K562 (cell line): ENCODE results near the gene AKNA. TPM values are rescaled to one million over a fixed set of nuclear protein-coding genes. Genes with fewer than 3 reads are reported as not detected.
A peak's percentile ranks its signal among the peaks of the same experiment; 100 is the strongest.

ENCODE experiments used
- ATAC-seq: fragments of 200-7000 bp; cut with Tn5 transposase; 3 replicates; pipeline ENCODE4 v1.9.1; 2020; ENCODE audit warnings: moderate library complexity
- BruUV-seq: library from RNA; stranded (reverse); fragments of 400-500 nt; replicated peaks from 2 replicates; lab custom pipeline; 2021; lab: Mats Ljungman, UMichigan
- CTCF ChIA-PET: fragments of 300-600 bp; formaldehyde crosslinking; extraction: SDS; loops from one replicate; lab custom pipeline; 2021; ENCODE audit warnings: low intra/inter-chr PET ratio; lab: Yijun Ruan, JAX
- POLR2A ChIA-PET: fragments of 300-600, 350-650 bp; sonication (Branson Sonifier 250); formaldehyde crosslinking; extraction: SDS; loops from one replicate; lab custom pipeline; 2021; ENCODE audit warnings: antibody characterized with exemption, inconsistent platforms; lab: Yijun Ruan, JAX
- DNase-seq, 4 experiments: peaks; one replicate each; pipeline versions ENCODE4 v3.0.0 to v3.0.0-alpha.2; 2011 to 2018; ENCODE audit warnings: low spot score in 3 of 4, mixed read lengths in 3 of 4; ENCODE audit errors: extremely low read depth in 1 of 4
- FAIRE-seq: peaks from 2 replicates; lab custom pipeline; 2011; peaks lifted over from hg19 to GRCh38; lab: Jason Lieb, UNC
- H2AFZ ChIP-seq: 2 replicates; pipeline ENCODE4 v1.6.0; 2011; ENCODE audit warnings: low read depth, low read length, control low read depth, inconsistent platforms
- H3K27ac ChIP-seq: fragments of 200-600 bp; 3 replicates; pipeline ENCODE4 v1.8.0; 2011; ENCODE audit warnings: low read depth, mild to moderate bottlenecking, control low read depth, inconsistent platforms, low read length, moderate library complexity, mixed read lengths; ENCODE audit errors: extremely low read depth
- H3K27me3 ChIP-seq, 2 experiments: fragments of 300-600 bp in 1 of 2; 2 replicates in 1 of 2; 3 replicates in 1 of 2; pipeline versions ENCODE4 v1.6.0 to v1.8.0; 2011; ENCODE audit warnings: inconsistent platforms in 2 of 2, low read length in 2 of 2, mild to moderate bottlenecking in 1 of 2, mixed read lengths in 1 of 2, moderate library complexity in 1 of 2; ENCODE audit not compliant: control insufficient read depth in 2 of 2, insufficient read depth in 2 of 2
- H3K36me3 ChIP-seq: fragments of 300-600 bp; 3 replicates; pipeline ENCODE4 v1.8.0; 2011; ENCODE audit warnings: mild to moderate bottlenecking, low read length, inconsistent platforms; ENCODE audit not compliant: control insufficient read depth, insufficient read depth
- H3K4me1 ChIP-seq, 2 experiments: fragments of 200-600 bp in 1 of 2; replicated peaks in 1 of 2; 2 replicates in 1 of 2; 3 replicates in 1 of 2; pipeline versions ENCODE4 v1.5.1 to v1.8.0; 2011; ENCODE audit warnings: inconsistent platforms in 2 of 2, low read length in 2 of 2, mild to moderate bottlenecking in 1 of 2, mixed read lengths in 1 of 2, moderate library complexity in 1 of 2; ENCODE audit not compliant: control insufficient read depth in 2 of 2, insufficient read depth in 2 of 2
- H3K4me2 ChIP-seq: 2 replicates; pipeline ENCODE4 v1.6.1; 2011; ENCODE audit warnings: low read length, control low read depth, inconsistent platforms, mixed read lengths; ENCODE audit not compliant: insufficient read depth
- H3K4me3 ChIP-seq: fragments of 200-600 bp; sonication (generic), shearing (Covaris generic); 2 replicates; pipeline ENCODE4 v1.5.1; 2016; ENCODE audit warnings: control low read depth, inconsistent platforms
- H3K79me2 ChIP-seq: fragments of 200-600 bp; 3 replicates; pipeline ENCODE4 v1.8.0; 2011; ENCODE audit warnings: low read length, inconsistent platforms; ENCODE audit not compliant: control insufficient read depth, insufficient read depth
- H3K9ac ChIP-seq, 2 experiments: 2 replicates each; pipeline versions ENCODE4 v1.6.0 to v1.6.1; 2011; ENCODE audit warnings: low read depth in 2 of 2, low read length in 2 of 2, control low read depth in 1 of 2, inconsistent platforms in 1 of 2, mild to moderate bottlenecking in 1 of 2, mixed read lengths in 1 of 2; ENCODE audit not compliant: insufficient read depth in 1 of 2
- H3K9me1 ChIP-seq: one replicate; pipeline ENCODE4 v1.6.0; 2011; ENCODE audit warnings: inconsistent platforms, mild to moderate bottlenecking, low read length, moderate library complexity; ENCODE audit not compliant: control insufficient read depth, insufficient read depth
- H3K9me3 ChIP-seq: replicated peaks from 2 replicates; pipeline ENCODE4 v1.5.1; 2011; ENCODE audit warnings: low read depth, low read length, inconsistent platforms; ENCODE audit not compliant: control insufficient read depth, insufficient read depth
- H4K20me1 ChIP-seq: replicated peaks from 2 replicates; pipeline ENCODE4 v1.6.1; 2011; ENCODE audit warnings: low read length, inconsistent platforms, mixed read lengths; ENCODE audit not compliant: control insufficient read depth, insufficient read depth
- DEAF1 ChIP-seq: fragments of 450-650 bp; formaldehyde crosslinking; IDR thresholded peaks from 2 replicates; pipeline ENCODE4 v1.4.0; 2020; ENCODE audit warnings: mild to moderate bottlenecking, moderate library complexity
- NONO ChIP-seq, 2 experiments: fragments of 200-400 bp in 1 of 2; fragments of 450-650 bp in 1 of 2; formaldehyde crosslinking in 1 of 2; IDR thresholded peaks; 2 replicates each; pipeline ENCODE4 v1.6.1; 2017; ENCODE audit warnings: low read depth in 2 of 2, mild to moderate bottlenecking in 2 of 2, moderate library complexity in 2 of 2, low read length in 1 of 2
- POLR2AphosphoS2 ChIP-seq: IDR thresholded peaks from 2 replicates; pipeline ENCODE4 v1.6.1; 2012; ENCODE audit warnings: low read length, improper control_type of control experiment
- POLR2G ChIP-seq: fragments of 200-400 bp; formaldehyde crosslinking; IDR thresholded peaks from 2 replicates; pipeline ENCODE4 v1.6.1; 2017; ENCODE audit warnings: low read depth, mild to moderate bottlenecking, antibody characterized with exemption, low read length, moderate library complexity
- WGBS: fragments of 100-300 bp; shearing (Covaris generic); methylation state at CpG from one replicate; pipeline ENCODE4 v1.1.6; 2016; ENCODE audit warnings: low coverage, mixed read lengths; ENCODE audit not compliant: insufficient coverage; ENCODE audit errors: missing lambda C conversion rate; 5-methylcytosine and 5-hydroxymethylcytosine counted together
- in situ Hi-C: fragments of 300-500 bp; cut with MboI; formaldehyde crosslinking; loops from 4 replicates; pipeline ENCODE4 v1.15.0; 2018; ENCODE audit warnings: inconsistent platforms, mixed read lengths
- intact Hi-C: fragments of 100-400 bp; cut with micrococcal nuclease; formaldehyde crosslinking; loops from 2 replicates; pipeline ENCODE4 v1.14.2; 2022
- polyA plus RNA-seq, 8 experiments: library from polyadenylated mRNA; depleted of rRNA in 4 of 8; stranded (reverse) in 5 of 8; unstranded in 3 of 8; fragments of >200 nt; fragmentation: Nextera tagmentation in 2 of 8; fragmentation: Illumina TruSeq in 1 of 8; extraction: Ambion mirVana in 2 of 8; extraction: Trizol in 1 of 8; gene quantifications; 2 replicates each; pipeline versions ENCODE4 v1.2.1 to v1.2.3, GENCODE V29; 2011 to 2014; ENCODE audit warnings: inconsistent platforms in 1 of 8, missing spikeins in 1 of 8
- total RNA-seq, 7 experiments: library from RNA; depleted of rRNA in 6 of 7; stranded (reverse); fragments of >200 nt in 6 of 7; fragmentation: Illumina TruSeq in 2 of 7; extraction: Trizol in 2 of 7; gene quantifications; 2 replicates each; pipeline versions ENCODE4 v1.2.1 to v1.2.3, GENCODE V29; 2011 to 2021; ENCODE audit warnings: low replicate concordance in 1 of 7

The AKNA gene
- total and polyA plus RNA-seq, 9 of the 15 experiments (the other 6 are each of a cell fraction or from before 2014, with no cell fraction given), result 0.29 to 20.5 (median 3.9) TPM

DNA sequence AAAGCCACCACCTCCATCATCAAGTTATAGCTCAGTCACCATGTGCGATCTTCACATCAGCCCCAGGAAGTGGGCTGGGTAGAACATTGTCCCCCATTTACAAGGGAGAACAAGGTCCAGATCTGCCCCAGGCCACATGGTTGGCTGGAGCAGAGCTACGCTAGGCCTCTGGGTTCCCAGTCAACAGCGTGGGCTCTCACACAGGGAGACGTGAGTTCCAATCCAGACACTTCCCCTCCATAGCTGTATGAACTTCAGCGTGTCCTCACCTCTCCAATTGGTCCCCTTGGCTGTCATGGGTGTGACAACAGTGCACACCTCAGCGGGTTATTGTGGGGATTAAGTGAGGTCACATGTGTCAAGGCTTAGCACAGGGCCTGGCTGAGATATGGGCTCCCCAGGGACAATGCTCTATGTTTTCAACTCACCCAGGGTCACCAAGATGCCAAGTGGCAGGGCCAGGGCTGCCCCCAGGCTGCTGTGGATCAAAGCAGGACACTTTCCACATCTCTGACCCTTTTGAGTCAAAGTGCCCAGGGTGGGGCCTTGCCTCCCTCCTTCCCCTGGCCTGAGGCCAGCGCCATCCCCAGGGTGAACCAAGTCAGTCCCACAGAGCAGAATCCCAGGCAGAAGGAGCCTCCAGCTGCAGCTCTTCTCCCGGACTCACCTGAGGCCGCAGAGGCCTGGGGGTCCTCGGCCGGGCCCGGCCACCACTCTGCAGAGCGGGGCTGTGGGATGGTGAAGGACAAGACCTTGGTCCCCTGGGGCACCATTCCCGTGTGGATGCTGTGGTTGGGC is 19.8 kb downstream of the AKNA start:
- ATAC-seq (no peak), FAIRE-seq (no peak), DNase-seq (no peak)
- in situ Hi-C loops, result no loop called here
- intact Hi-C loops, result no loop called here
- POLR2A ChIA-PET, result interaction anchor here (0.6 to 1.7 kb wide), 4 partner anchors 15 to 351 kb away, joined by 3 to 11 read pairs (median 4); no protein-coding TSS in a partner anchor
- CTCF ChIA-PET, result no interaction called here
- no peaks in the 10 kb centered on the region for H3K79me2 ChIP-seq
- no peak overlapping the region for H3K4me2 ChIP-seq
- no peaks in the 10 kb centered on the region for H3K27me3 ChIP-seq
- H3K9me3 ChIP-seq, result no peaks in the 10 kb centered on the region
- no peak overlapping the region for H3K27ac ChIP-seq
- H3K9ac ChIP-seq, result peak overlapping the region in 1 of 2 experiments; percentile 56; a peak in 2 of 4 replicates
- no TSS peak for BruUV-seq
- H3K4me3 ChIP-seq, result no peak overlapping the region
- peaks cover 0 to 14% of the 10 kb centered on the region in 2 experiments; a peak in 2 of 5 replicates for H3K4me1 ChIP-seq
- 70% methylated on average over 14 of the region's 14 CpGs for WGBS
- no peaks in the 10 kb centered on the region for H3K9me1 ChIP-seq
- no peaks in the 10 kb centered on the region for H4K20me1 ChIP-seq
- H2AFZ ChIP-seq, result no peak overlapping the region
- 0 out of 3 replicates have a peak, but pooled peaks cover 2% of the 10 kb centered on the region for H3K36me3 ChIP-seq
- 0 out of 2 replicates have a peak, but pooled peaks have one; percentile 35 for TF ChIP-seq POLR2AphosphoS2
- TF ChIP-seq POLR2G, result peak; percentile 66
- TF ChIP-seq DEAF1, result no peak
- no peak for TF ChIP-seq NONO (IDR thresholded peaks at IDR 0.05; ENCODE audit: low read depth in 2 of 2, low read length in 1 of 2)
